22Rv1 (cell line): Measurements from ENCODE around the gene AP2A2.
A peak's percentile ranks its signal among the peaks of the same experiment; 100 is the strongest.
"Not testable (repeated sequence)": the region's sequence is repeated elsewhere in the genome, so short reads cannot be mapped to it uniquely, and the experiment has no call there.

Experiments used
- H3K27ac ChIP-seq: fragments of 450-650 bp; 2 replicates; pipeline ENCODE4 v1.5.1; 2017
- CTCF ChIP-seq: fragments of 450-650 bp; IDR thresholded peaks from 2 replicates; pipeline ENCODE4 v1.5.1; 2017; ENCODE audit warnings: mild to moderate bottlenecking
- ZFX ChIP-seq: fragments of 450-650 bp; IDR thresholded peaks from 2 replicates; pipeline ENCODE4 v1.6.1; 2017; ENCODE audit warnings: antibody characterized with exemption, borderline replicate concordance

Gene AP2A2

GRCh38 chr11:970319-970871 lies 44.7 kb downstream of the AP2A2 start:
- TF ChIP-seq ZFX, result no peak
- no peak for TF ChIP-seq CTCF
- no peak overlapping the region for H3K27ac ChIP-seq

- no peak for TF ChIP-seq CTCF
- no peak for TF ChIP-seq ZFX
These were observed 45.5 kb downstream of the AP2A2 start for GRCh38 chr11:971092-971690.

GRCh38 chr11:971731-972365 lies 46.2 kb downstream of the AP2A2 start:
- TF ChIP-seq ZFX, result no peak
- no peak for TF ChIP-seq CTCF
- no peak overlapping the region for H3K27ac ChIP-seq

More at GRCh38 chr11:971092-971690, 45.5 kb downstream of the AP2A2 start:
- H3K27ac ChIP-seq, result no peak overlapping the region

GRCh38 chr11:972523-973211 lies 47.0 kb downstream of the AP2A2 start:
- TF ChIP-seq ZFX (no peak), CTCF (no peak)
- no peak overlapping the region for H3K27ac ChIP-seq

GRCh38 chr11:973237-973636 lies 47.6 kb downstream of the AP2A2 start:
- no peak for TF ChIP-seq CTCF
- TF ChIP-seq ZFX, result no peak
- H3K27ac ChIP-seq, result no peak overlapping the region

GRCh38 chr11:975376-975775 lies 49.7 kb downstream of the AP2A2 start:
- not testable (repeated sequence) for H3K27ac ChIP-seq

- no peak overlapping the region for H3K27ac ChIP-seq
- TF ChIP-seq CTCF, result peak; percentile 33
- no peak for TF ChIP-seq ZFX
These were observed 50.2 kb downstream of the AP2A2 start for GRCh38 chr11:975827-976226.
